Muscle layer of duodenum (tissue), 2 donors: ENCODE results near the gene RNF157.

Source experiments
- H3K27ac ChIP-seq: one replicate; pipeline ENCODE4 v1.7.0; 2013; ENCODE audit warnings: mild to moderate bottlenecking, low read length
- H3K27me3 ChIP-seq: one replicate; pipeline ENCODE4 v1.7.0; 2013; ENCODE audit warnings: low read depth, mild to moderate bottlenecking, control low read depth, low read length
- H3K36me3 ChIP-seq, 2 donors: one replicate each; pipeline ENCODE4 v1.7.0; 2013; ENCODE audit warnings: low read length in 2 of 2, control low read depth in 1 of 2, mild to moderate bottlenecking in 1 of 2; ENCODE audit not compliant: insufficient read depth in 2 of 2, control insufficient read depth in 1 of 2
- H3K4me1 ChIP-seq, 2 donors: one replicate each; pipeline ENCODE4 v1.7.0; 2013; ENCODE audit warnings: low read length in 2 of 2, mild to moderate bottlenecking in 2 of 2, control low read depth in 1 of 2, moderate library complexity in 1 of 2; ENCODE audit not compliant: insufficient read depth in 2 of 2, control insufficient read depth in 1 of 2
- H3K4me3 ChIP-seq, 2 donors: one replicate each; pipeline ENCODE4 v1.7.0; 2013; ENCODE audit warnings: low read length in 2 of 2, low read depth in 1 of 2, mild to moderate bottlenecking in 1 of 2
- H3K9me3 ChIP-seq, 2 donors: one replicate each; pipeline ENCODE4 v1.7.0; 2013; ENCODE audit warnings: low read length in 2 of 2, control low read depth in 1 of 2, mild to moderate bottlenecking in 1 of 2; ENCODE audit not compliant: control insufficient read depth in 1 of 2
- donor health status: healthy.

RNF157 gene

GRCh38 chr17:76121932-76122430, 118.3 kb downstream of the RNF157 start:
- Histone ChIP-seq H3K27ac (no peak overlapping the region), H3K9me3 (no peaks in the 10 kb centered on the region), H3K4me3 (peak overlapping the region in 1 of 2 donors; percentile 45), H3K36me3 (no peaks in the 10 kb centered on the region), H3K4me1 (peaks cover 0 to 13% of the 10 kb centered on the region in 2 donors), H3K27me3 (no peaks in the 10 kb centered on the region)

DNA sequence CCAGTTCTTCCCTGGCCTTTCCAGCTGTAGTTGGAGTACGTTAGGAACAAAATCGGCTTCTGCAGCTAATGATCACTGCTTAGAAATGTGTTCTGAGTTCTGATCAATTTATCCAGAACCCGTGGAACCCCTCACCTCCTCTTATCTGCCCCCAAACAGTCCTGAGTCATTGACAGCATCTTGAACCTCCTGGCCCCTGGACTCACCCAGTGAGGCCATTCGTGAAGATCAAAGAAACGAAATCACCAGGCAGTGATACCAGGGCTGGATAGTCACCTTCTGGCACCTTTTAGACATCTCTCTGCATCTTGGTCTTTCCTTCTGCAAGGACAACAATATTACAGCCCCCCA, 119.7 kb downstream of the RNF157 start:
- Histone ChIP-seq H3K27me3 (no peaks in the 10 kb centered on the region), H3K27ac (no peak overlapping the region), H3K4me1 (peaks cover 0 to 13% of the 10 kb centered on the region in 2 donors), H3K36me3 (no peaks in the 10 kb centered on the region), H3K4me3 (no peak overlapping the region), H3K9me3 (no peaks in the 10 kb centered on the region)

DNA sequence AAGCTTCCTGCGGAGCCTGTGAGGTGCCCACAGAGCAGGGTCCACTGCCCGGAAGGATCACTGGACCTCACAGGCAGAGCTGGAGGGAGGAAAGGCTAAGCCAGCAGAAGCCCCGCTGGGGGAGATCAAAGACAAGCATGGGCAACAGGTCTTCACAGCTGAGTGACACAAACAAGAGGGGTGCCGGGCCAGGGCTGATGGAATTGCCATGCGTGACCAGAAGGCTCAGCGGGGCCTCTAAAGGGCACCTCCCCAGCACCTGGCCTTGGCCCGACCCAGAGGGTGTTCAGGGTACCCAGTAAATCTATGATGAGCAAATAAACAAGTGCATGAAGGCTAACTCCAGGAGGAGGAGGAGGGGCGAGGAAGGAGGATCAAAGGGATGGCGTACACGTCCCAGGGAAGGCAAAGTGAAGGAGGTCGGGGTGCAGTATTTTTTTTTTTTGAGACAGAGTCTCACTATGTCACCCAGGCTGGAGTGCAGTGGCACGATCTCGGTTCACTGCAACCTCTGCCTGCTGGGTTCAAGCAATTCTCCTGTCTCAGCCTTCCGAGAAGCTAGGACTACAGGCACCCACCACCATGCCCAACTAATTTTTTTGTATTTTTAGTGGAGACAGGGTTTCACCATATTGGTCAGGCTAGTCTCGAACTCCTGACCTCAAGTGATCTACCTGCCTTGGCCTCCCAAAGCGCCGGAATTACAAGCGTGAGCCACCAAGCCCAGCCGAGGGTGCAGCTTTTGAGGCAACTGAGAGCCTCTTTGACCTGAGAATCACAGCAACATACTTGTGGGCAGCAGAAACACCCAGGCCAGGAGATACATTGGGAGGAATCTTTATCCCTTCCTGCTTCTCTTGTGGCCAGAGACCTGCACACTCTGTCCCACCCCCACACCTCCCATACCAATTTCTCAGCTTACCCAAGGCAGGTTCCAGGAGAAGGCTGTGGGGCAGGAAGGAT, 120.6 kb downstream of the RNF157 start:
- no peaks in the 10 kb centered on the region for H3K36me3 ChIP-seq
- no peak overlapping the region for H3K27ac ChIP-seq
- no peak overlapping the region for H3K4me3 ChIP-seq
- no peaks in the 10 kb centered on the region for H3K27me3 ChIP-seq
- H3K9me3 ChIP-seq: no peaks in the 10 kb centered on the region
- H3K4me1 ChIP-seq: peaks cover 0 to 13% of the 10 kb centered on the region in 2 donors

DNA sequence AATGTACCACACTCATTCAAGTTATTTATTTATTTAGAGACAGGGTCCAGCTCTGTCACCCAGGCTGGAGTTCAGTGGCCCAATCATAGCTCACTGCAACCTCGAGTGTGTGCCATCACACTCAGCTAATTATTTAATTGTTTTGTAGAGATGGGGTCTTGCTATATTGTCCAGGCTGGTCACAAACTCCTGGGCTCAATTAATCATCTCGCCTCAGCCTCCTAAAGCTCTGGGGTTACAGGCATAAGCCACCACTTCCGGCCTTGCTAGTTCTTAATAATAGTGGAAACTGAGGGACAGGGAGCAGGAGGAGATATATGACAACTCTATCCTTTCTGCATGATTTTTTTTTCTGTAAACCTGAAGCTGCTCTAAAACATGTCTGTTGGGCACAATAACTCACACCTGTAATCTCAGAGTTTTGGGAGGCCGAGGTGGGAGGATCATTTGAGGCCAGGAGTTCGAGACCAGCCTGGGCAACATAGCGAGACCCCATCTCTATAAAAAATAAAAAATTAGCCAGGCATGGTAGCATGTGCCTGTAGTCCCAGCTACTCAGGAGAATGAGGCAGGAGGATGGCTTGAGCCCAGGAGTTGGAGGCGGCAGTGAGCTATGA, 125.0 kb downstream of the RNF157 start:
- no peaks in the 10 kb centered on the region for H3K27me3 ChIP-seq
- no peak overlapping the region for H3K27ac ChIP-seq
- H3K4me1 ChIP-seq: no peaks in the 10 kb centered on the region
- no peaks in the 10 kb centered on the region for H3K36me3 ChIP-seq
- H3K4me3 ChIP-seq: no peak overlapping the region
- H3K9me3 ChIP-seq: no peaks in the 10 kb centered on the region

- Histone ChIP-seq H3K36me3 (no peaks in the 10 kb centered on the region), H3K4me3 (no peak overlapping the region), H3K27me3 (no peaks in the 10 kb centered on the region), H3K27ac (no peak overlapping the region), H3K9me3 (no peaks in the 10 kb centered on the region), H3K4me1 (no peaks in the 10 kb centered on the region)
Observed at GRCh38 chr17:76111956-76112355, 128.3 kb downstream of the RNF157 start.

DNA sequence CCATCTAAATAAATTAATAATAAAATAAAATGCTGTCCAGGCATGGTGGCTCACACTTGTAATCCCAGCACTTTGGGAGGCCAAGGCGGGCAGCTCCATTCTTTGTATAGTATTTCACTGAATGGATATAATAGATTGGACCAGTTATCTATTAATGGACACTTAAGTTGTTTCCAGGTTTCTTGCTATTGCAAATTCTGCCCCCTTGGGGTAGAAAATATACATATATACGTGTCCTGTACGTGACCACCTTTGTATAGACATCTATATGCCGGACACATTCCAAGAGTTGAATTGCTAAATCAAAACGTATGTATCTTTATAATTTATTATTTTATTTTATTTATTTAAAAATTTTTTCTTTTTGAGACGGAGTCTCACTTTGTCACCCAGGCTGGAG, 132.8 kb downstream of the RNF157 start:
- H3K27me3 ChIP-seq: no peaks in the 10 kb centered on the region
- no peaks in the 10 kb centered on the region for H3K36me3 ChIP-seq
- no peak overlapping the region for H3K27ac ChIP-seq
- H3K9me3 ChIP-seq: no peaks in the 10 kb centered on the region
- H3K4me1 ChIP-seq: peaks cover 3 to 16% of the 10 kb centered on the region in 2 donors
- no peak overlapping the region for H3K4me3 ChIP-seq

DNA sequence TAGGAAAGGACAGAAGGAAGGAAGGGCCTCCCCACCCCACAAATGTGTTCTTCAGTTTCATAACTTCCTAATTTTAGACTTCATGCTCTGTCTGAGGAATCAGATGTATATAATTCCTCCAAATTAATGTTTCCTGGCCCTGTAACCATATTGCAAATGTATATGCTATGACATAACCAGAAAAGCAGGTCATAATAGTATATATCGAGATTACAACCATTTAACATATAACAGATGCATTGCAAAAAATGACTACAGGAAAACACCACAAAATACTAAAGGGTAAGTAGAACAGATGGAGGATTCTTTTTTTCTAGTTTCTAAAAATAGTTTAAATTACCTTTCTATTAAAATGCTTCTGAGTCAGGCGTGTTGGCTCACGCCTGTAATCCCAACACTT, 133.6 kb downstream of the RNF157 start:
- Histone ChIP-seq H3K27ac (no peak overlapping the region), H3K9me3 (no peaks in the 10 kb centered on the region), H3K27me3 (no peaks in the 10 kb centered on the region), H3K36me3 (peaks cover 0 to 2% of the 10 kb centered on the region in 2 donors), H3K4me3 (no peak overlapping the region), H3K4me1 (peaks cover 3 to 20% of the 10 kb centered on the region in 2 donors)

GRCh38 chr17:76104896-76105231, 135.4 kb downstream of the RNF157 start:
- H3K9me3 ChIP-seq: no peaks in the 10 kb centered on the region
- H3K27me3 ChIP-seq: no peaks in the 10 kb centered on the region
- H3K36me3 ChIP-seq: peaks cover 11% of the 10 kb centered on the region in 2 donors
- H3K4me3 ChIP-seq: no peak overlapping the region
- no peak overlapping the region for H3K27ac ChIP-seq
- peaks cover 3 to 20% of the 10 kb centered on the region in 2 donors for H3K4me1 ChIP-seq

DNA sequence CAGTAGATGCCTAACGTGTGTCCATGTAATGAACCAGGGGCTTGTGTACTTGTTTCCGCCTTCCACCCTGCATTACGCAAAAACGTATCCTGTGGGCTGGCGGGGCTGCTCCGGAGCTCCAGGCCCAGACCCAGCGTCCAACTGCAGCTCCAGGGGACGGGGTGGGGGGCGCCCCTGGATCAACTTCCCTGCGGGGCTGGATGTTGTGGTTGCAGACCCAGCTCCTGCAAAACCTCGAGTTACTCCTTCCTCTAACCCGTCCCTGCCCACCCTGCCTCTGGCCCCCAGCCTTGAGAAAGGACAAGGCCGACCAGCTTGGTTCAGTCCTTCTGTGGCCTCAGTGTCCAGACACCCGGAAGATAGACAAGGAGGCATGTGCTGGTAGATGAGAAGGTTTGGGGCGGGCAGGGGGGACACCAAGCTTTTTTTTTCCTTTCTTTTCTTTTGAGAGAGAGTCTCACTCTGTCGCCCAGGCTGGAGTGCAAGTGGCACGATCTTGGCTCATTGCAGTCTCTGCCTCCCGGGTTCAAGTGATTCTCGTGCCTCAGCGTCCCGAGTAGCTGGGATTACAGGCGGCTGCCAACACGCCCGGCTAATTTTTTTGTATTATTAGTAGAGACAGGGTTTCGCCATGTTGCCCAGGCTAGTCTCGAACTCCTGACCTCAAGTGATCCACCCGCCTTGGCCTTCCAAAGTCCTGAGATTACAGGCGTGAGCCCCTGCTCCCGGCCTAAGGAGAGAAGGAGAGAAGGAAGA, 136.0 kb downstream of the RNF157 start:
- Histone ChIP-seq H3K4me1 (peaks cover 3 to 20% of the 10 kb centered on the region in 2 donors), H3K36me3 (peaks cover 17% of the 10 kb centered on the region in 2 donors), H3K4me3 (peak overlapping the region; percentile 88 to 91), H3K27ac (peak overlapping the region; percentile 53), H3K27me3 (no peaks in the 10 kb centered on the region), H3K9me3 (no peaks in the 10 kb centered on the region)

- peak within 1 kb of the TSS; percentile 88 to 91 for H3K4me3 ChIP-seq
- no peaks in the 10 kb centered on the region for H3K9me3 ChIP-seq
- H3K36me3 ChIP-seq: peaks cover 17 to 18% of the 10 kb centered on the region in 2 donors
- H3K27me3 ChIP-seq: no peaks in the 10 kb centered on the region
- H3K4me1 ChIP-seq: peaks cover 3 to 20% of the 10 kb centered on the region in 2 donors
- H3K27ac ChIP-seq: peak within 1 kb of the TSS; percentile 53
Observed at GRCh38 chr17:76103274-76104139, 136.8 kb downstream of the RNF157 start, which contains the start of gene EXOC7. Gene EXOC7, minus strand, starts transcription at chr17:76103787. Its CDS starts 95 bp downstream, at chr17:76103692.
